SK-MEL-5 (cell line): ENCODE data around the gene TMEM53. TPM values are rescaled to one million over a fixed set of nuclear protein-coding genes. Genes with fewer than 3 reads are reported as not detected.

ENCODE experiments used
- DNase-seq: peaks from one replicate; pipeline ENCODE4 v3.0.0-alpha.2; 2016; ENCODE audit warnings: low read depth, low spot score
- in situ Hi-C: cut with HindIII; loops from 2 replicates; pipeline ENCODE4 v1.10.0; 2016; ENCODE audit warnings: low sequenced_read_pairs, high pct_unique_total_duplicates, low pct_unique_long_range_greater_than_20kb
- total RNA-seq: library from RNA; depleted of rRNA; stranded (reverse); fragments of >200 nt; shearing (Covaris generic); gene quantifications from 2 replicates; pipeline ENCODE4 v1.2.3, GENCODE V29; 2014

The TMEM53 gene
- total RNA-seq, 1 experiment from 2014 or later = 18.0 TPM

GRCh38 chr1:44659566-44659965 lies 14.7 kb downstream of the TMEM53 start:
- DNase-seq = no peak

DNA sequence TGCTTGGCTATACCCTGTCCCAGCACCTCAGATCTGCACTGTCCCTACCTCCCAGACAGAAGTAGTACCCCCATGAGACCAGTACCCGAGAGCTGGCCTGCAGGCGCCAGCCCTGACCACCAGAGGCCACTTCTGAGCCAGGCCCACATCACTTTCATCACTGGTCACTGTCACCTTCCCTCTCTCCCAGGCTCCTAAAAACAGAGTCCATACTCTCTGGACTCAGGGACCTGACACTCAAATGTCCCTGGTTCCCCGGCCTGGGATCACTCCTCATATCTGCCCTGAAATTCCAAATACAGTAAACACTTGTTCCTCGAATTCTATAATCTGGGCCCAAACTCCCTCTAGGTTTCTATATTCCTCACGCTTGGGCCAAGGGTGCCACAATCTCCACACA lies 18.7 kb downstream of the TMEM53 start:
- in situ Hi-C loops = no loop called here
- DNase-seq = peak; percentile 49

More at GRCh38 chr1:44659566-44659965, 14.7 kb downstream of the TMEM53 start:
- in situ Hi-C loops = no loop called here

DNA sequence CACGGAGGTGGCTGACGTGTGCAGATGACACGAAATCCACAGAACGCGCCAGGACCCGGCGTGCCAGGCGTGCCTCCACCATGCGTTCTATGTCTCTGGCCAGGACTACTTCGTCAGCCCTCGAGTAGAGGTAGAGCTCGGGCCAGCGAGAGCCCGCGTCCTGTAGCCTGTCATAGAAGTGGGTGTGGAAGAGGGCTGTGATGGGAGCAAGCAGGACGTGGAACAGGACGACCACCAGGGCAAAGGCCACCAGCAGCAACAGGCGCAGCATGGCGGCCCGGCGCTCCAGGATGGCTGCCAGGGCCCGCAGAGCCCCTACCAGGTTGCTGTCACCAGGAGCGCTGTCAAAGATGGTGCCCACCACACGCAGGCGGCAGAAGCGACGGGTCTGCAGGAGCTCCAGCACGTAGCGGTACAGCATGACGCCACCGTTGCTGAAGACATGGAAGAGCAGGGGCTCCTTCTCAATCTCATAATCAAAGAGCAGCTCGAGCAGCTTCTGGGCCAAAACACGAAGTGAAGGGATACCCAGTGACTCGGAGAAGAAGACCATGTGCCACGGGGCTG lies 19.6 kb downstream of the TMEM53 start:
- in situ Hi-C loops = no loop called here
- no peak for DNase-seq

GRCh38 chr1:44653107-44653964 lies 20.9 kb downstream of the TMEM53 start:
- in situ Hi-C loops = no loop called here
- DNase-seq = no peak

DNA sequence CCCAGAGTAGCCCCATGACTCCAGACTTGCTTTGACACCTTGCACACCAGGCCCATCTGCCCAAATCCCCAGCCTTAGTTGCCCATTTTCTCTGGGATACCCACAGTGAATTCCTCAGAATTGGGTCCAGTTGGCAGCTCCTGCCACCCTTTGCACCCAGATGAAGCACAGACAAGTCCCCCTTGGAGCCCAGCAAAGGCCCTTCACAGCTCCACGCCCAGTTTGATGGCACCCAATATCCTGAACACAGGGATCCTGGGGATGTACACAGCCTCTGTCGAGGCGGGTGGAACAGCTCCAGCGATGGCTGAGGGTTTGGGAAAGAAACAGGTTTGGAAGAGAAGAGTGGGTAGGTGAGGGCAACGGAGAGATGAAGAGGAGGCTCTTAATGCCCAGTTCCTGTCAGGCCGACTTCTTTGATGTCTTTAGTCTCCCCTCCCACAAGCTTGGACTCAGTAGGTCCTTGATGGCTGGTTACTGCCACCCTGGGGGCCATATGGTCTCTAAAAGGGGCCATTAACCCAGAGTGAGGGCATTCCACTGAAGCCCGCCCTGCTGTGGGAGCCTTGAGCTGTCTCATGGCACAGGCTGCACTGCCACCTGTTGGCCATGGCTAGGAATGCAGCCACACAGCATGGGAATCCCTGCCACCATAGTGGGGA lies 21.7 kb downstream of the TMEM53 start:
- peak; percentile 77 for DNase-seq
- in situ Hi-C loops = no loop called here

DNA sequence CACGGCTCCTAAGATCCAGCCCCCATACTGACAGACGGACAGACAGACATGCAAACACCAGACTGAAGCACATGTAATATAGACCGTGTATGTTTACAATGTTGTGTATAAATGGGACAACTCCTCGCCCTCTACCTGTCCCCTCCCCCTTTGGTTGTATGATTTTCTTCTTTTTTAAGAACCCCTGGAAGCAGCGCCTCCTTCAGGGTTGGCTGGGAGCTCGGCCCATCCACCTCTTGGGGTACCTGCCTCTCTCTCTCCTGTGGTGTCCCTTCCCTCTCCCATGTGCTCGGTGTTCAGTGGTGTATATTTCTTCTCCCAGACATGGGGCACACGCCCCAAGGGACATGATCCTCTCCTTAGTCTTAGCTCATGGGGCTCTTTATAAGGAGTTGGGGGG lies 23.2 kb downstream of the TMEM53 start:
- no peak for DNase-seq
- in situ Hi-C loops = no loop called here

- no peak for DNase-seq
- in situ Hi-C loops = no loop called here
Measured at GRCh38 chr1:44650159-44650831, 24.0 kb downstream of the TMEM53 start.

DNA sequence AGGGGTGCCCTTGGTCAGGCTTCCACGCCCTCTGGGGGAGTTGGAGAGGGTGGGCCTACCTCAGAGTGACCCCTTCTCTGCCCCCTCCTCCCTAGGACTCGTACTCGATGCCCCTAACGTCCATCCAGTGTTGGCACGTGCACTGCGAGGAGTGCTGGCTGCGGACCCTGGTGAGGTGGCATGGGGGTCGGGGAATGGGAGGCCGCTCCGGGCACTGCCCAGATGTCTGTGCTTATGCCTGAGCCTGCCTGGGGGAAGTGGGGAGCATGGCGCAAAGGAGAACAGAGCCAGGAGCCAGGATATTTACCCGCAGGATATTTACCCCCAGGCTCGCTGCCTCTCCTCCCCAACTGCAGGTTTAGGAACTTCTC lies 24.5 kb downstream of the TMEM53 start:
- in situ Hi-C loops = no loop called here
- DNase-seq = no peak

- in situ Hi-C loops = no loop called here
- no peak for DNase-seq
Measured at GRCh38 chr1:44648529-44649250, 25.6 kb downstream of the TMEM53 start.

DNA sequence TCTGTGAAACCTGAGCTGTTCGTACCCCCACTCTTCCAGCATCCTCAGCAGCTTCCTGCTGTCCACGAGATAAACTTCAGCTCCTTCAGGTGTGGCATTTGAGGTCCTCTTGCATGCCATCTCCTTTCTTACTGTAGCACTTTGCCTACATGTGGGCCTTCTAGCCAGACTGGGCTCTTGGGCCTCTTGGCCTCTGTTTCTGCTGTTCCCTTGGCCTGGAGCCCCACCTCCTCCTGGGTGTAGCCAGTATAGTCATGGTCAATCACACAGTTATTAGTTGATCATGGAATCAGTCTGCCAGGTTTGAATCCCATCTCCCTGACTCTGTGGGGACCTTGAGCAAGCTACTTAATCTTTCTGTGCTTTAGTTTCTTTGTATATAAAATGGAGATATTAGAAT lies 26.4 kb downstream of the TMEM53 start:
- in situ Hi-C loops = no loop called here
- no peak for DNase-seq

- no peak for DNase-seq
- in situ Hi-C loops = no loop called here
Measured at GRCh38 chr1:44646261-44647110, 27.8 kb downstream of the TMEM53 start.

DNA sequence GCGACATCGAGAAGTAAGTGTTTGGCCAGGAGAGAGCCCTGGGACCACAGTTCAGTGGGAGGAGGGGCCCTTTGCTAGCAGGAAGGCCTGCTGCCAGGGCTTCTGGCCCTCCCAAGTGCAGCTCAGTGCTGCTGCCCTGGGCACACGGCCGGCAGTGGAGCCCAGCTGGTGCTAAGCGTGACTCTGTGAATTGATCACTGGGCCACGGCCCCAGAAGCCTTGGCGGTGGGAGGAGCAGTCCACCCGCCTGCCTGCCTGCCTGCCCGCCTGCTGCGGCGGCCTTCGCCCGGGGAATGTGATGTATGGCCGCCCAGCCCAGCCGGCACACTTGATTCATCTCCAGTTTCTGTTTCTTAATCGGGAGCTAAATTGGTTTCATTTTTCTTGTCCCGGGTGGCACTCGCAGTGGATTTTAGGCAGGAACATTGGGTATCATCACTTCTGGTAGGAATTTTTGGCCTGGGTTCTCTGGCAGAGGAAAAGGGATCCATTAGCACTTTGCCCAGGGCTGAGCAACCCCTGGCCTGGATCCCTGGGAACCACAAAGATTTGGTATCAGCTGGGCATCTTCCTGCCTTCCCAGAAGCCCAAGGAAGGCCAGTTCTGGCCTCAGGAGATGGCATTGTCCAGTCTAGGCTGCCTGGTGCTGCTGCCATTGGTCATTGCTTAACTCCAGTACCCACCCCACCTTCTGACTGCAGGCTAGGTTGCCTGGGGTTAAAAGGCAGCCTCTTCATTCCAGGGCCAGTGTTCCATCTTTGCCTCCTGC lies 28.6 kb downstream of the TMEM53 start:
- DNase-seq = no peak
- in situ Hi-C loops = no loop called here

- DNase-seq = no peak
- in situ Hi-C loops = no loop called here
Measured at GRCh38 chr1:44644806-44645205, 29.5 kb downstream of the TMEM53 start.

- in situ Hi-C loops = no loop called here
- DNase-seq = no peak
Measured at GRCh38 chr1:44643721-44644334, 30.5 kb downstream of the TMEM53 start.

DNA sequence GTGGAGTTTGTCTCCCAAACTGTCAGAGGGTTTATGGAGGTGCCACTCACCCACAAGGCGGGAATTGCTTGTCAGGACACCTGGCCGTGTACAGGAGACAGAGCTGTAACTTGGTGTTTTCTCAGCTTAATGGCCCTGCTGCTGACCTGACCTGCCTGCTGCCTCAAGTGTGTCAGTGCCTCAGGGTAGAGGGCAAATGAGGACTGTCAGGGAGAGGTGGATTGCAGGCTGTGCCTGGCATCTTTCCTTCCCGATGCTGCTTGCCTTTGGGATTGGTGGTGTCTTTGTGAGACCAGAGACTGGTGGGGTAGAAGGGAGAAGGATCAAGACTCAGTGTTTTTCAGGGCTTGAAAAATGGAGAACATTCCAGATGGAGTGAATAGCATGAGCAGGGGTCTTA lies 31.4 kb downstream of the TMEM53 start:
- in situ Hi-C loops = no loop called here
- no peak for DNase-seq

- in situ Hi-C loops = no loop called here
- DNase-seq = no peak
Measured at GRCh38 chr1:44642255-44642654, 32.0 kb downstream of the TMEM53 start.
